HEK293 (cell line): ENCODE results near the gene NXPH2.

Source experiments
- CTCF ChIA-PET: fragments of 350-600 bp; formaldehyde crosslinking; extraction: SDS; loops from one replicate; lab custom pipeline; 2021; ENCODE audit warnings: antibody characterized with exemption; lab: Yijun Ruan, JAX
- POLR2A ChIA-PET: fragments of 300-600 bp; formaldehyde crosslinking; extraction: SDS; loops from one replicate; lab custom pipeline; 2020; ENCODE audit warnings: antibody characterized with exemption, inconsistent platforms; lab: Yijun Ruan, JAX
- H3K27ac ChIP-seq: fragments of 200-500 bp; sonication (Bioruptor generic); 2 replicates; pipeline ENCODE4 v1.5.1; 2014; ENCODE audit warnings: low read depth, low read length, control low read depth, inconsistent platforms; ENCODE audit errors: extremely low read depth
- H3K36me3 ChIP-seq, 2 experiments: fragments of 200-500 bp in 1 of 2; sonication (Bioruptor generic) in 1 of 2; 1 replicate in 1 of 2; 2 replicates in 1 of 2; pipeline ENCODE4 v1.5.1; 2014 to 2017; ENCODE audit warnings: inconsistent platforms in 2 of 2, low read length in 2 of 2; ENCODE audit not compliant: control insufficient read depth in 2 of 2, insufficient read depth in 1 of 2
- H3K4me1 ChIP-seq: fragments of 200-500 bp; sonication (Bioruptor generic); 2 replicates; pipeline ENCODE4 v1.5.1; 2014; ENCODE audit warnings: mild to moderate bottlenecking, low read length, inconsistent platforms; ENCODE audit not compliant: control insufficient read depth, insufficient read depth
- H3K4me3 ChIP-seq: 2 replicates; pipeline ENCODE4 v1.5.1; 2011; ENCODE audit warnings: low read depth, mild to moderate bottlenecking, control low read depth, low read length, moderate library complexity
- H3K9me3 ChIP-seq: fragments of 200-500 bp; sonication (Bioruptor generic); 2 replicates; pipeline ENCODE4 v1.5.1; 2014; ENCODE audit warnings: low read depth, low read length, inconsistent platforms; ENCODE audit not compliant: control insufficient read depth, insufficient read depth
- CTCF ChIP-seq: fragments of 450-650 bp; formaldehyde crosslinking; IDR thresholded peaks from 2 replicates; pipeline ENCODE4 v1.5.1; 2016; ENCODE audit warnings: missing biosample characterization, missing genetic modification characterization
- GLIS1 ChIP-seq: fragments of 450-650 bp; formaldehyde crosslinking; IDR thresholded peaks from 2 replicates; pipeline ENCODE4 v1.5.1; 2016; ENCODE audit warnings: missing biosample characterization, missing genetic modification characterization
- GLIS2 ChIP-seq: fragments of 450-650 bp; formaldehyde crosslinking; IDR thresholded peaks from 2 replicates; pipeline ENCODE4 v1.5.1; 2016; ENCODE audit warnings: missing biosample characterization, missing genetic modification characterization
- KLF1 ChIP-seq: fragments of 450-650 bp; formaldehyde crosslinking; IDR thresholded peaks from 2 replicates; pipeline ENCODE4 v1.5.1; 2016; ENCODE audit warnings: missing biosample characterization, missing genetic modification characterization
- KLF8 ChIP-seq: fragments of 450-650 bp; formaldehyde crosslinking; IDR thresholded peaks from 2 replicates; pipeline ENCODE4 v1.5.1; 2016; ENCODE audit warnings: missing biosample characterization, missing genetic modification characterization
- KLF9 ChIP-seq: fragments of 450-650 bp; formaldehyde crosslinking; IDR thresholded peaks from 2 replicates; pipeline ENCODE4 v1.5.1; 2016; ENCODE audit warnings: missing biosample characterization, missing genetic modification characterization, low read depth
- PATZ1 ChIP-seq: fragments of 450-650 bp; formaldehyde crosslinking; IDR thresholded peaks from 2 replicates; pipeline ENCODE4 v1.5.1; 2016; ENCODE audit warnings: missing biosample characterization, missing genetic modification characterization
- PRDM1 ChIP-seq: fragments of 450-650 bp; formaldehyde crosslinking; IDR thresholded peaks from 2 replicates; pipeline ENCODE4; 2016; ENCODE audit warnings: missing biosample characterization, missing genetic modification characterization
- RBAK ChIP-seq: fragments of 450-650 bp; formaldehyde crosslinking; IDR thresholded peaks from 2 replicates; pipeline ENCODE4 v1.5.1; 2016; ENCODE audit warnings: missing biosample characterization, missing genetic modification characterization
- SCRT2 ChIP-seq: fragments of 450-650 bp; formaldehyde crosslinking; IDR thresholded peaks from 2 replicates; pipeline ENCODE4 v1.5.1; 2016; ENCODE audit warnings: missing biosample characterization, missing genetic modification characterization
- ZBTB20 ChIP-seq: fragments of 450-650 bp; formaldehyde crosslinking; IDR thresholded peaks from 2 replicates; pipeline ENCODE4 v1.5.1; 2016; ENCODE audit warnings: missing biosample characterization, missing genetic modification characterization
- ZBTB26 ChIP-seq: fragments of 450-650 bp; formaldehyde crosslinking; optimal IDR thresholded peaks from 2 replicates; pipeline ENCODE3; 2016; ENCODE audit warnings: missing biosample characterization, mild to moderate bottlenecking, missing genetic modification characterization
- ZBTB48 ChIP-seq: fragments of 450-650 bp; formaldehyde crosslinking; IDR thresholded peaks from 2 replicates; pipeline ENCODE4 v1.5.1; 2016; ENCODE audit warnings: missing biosample characterization, missing genetic modification characterization
- ZFHX2 ChIP-seq: fragments of 450-650 bp; formaldehyde crosslinking; conservative IDR thresholded peaks from 2 replicates; pipeline ENCODE4 v1.5.1; 2016; ENCODE audit warnings: missing biosample characterization, missing genetic modification characterization
- ZNF148 ChIP-seq: fragments of 450-650 bp; formaldehyde crosslinking; IDR thresholded peaks from 2 replicates; pipeline ENCODE4 v1.5.0; 2017; ENCODE audit warnings: missing biosample characterization, missing genetic modification characterization, borderline replicate concordance
- ZNF169 ChIP-seq: fragments of 450-650 bp; formaldehyde crosslinking; IDR thresholded peaks from 2 replicates; pipeline ENCODE4 v1.5.1; 2016; ENCODE audit warnings: missing biosample characterization, missing genetic modification characterization
- ZNF2 ChIP-seq: fragments of 450-650 bp; formaldehyde crosslinking; IDR thresholded peaks from 2 replicates; pipeline ENCODE4 v1.5.1; 2016; ENCODE audit warnings: missing biosample characterization, missing genetic modification characterization
- ZNF221 ChIP-seq: fragments of 450-650 bp; formaldehyde crosslinking; IDR thresholded peaks from 2 replicates; pipeline ENCODE4 v1.5.1; 2017; ENCODE audit warnings: missing biosample characterization, missing genetic modification characterization, borderline replicate concordance
- ZNF266 ChIP-seq: fragments of 450-650 bp; formaldehyde crosslinking; IDR thresholded peaks from 2 replicates; pipeline ENCODE4 v1.5.1; 2016; ENCODE audit warnings: missing biosample characterization, missing genetic modification characterization, low read depth
- ZNF335 ChIP-seq: fragments of 450-650 bp; formaldehyde crosslinking; conservative IDR thresholded peaks from 2 replicates; pipeline ENCODE4 v1.5.1; 2016; ENCODE audit warnings: missing biosample characterization, missing genetic modification characterization
- ZNF501 ChIP-seq: fragments of 450-650 bp; formaldehyde crosslinking; IDR thresholded peaks from 2 replicates; pipeline ENCODE4 v1.5.1; 2016; ENCODE audit warnings: missing biosample characterization, missing genetic modification characterization
- ZNF518A ChIP-seq: fragments of 450-650 bp; formaldehyde crosslinking; conservative IDR thresholded peaks from 2 replicates; pipeline ENCODE4 v1.5.1; 2016; ENCODE audit warnings: low read depth, missing biosample characterization, missing genetic modification characterization
- ZNF571 ChIP-seq: fragments of 450-650 bp; formaldehyde crosslinking; IDR thresholded peaks from 2 replicates; pipeline ENCODE4 v1.5.0; 2017; ENCODE audit warnings: missing biosample characterization, missing genetic modification characterization
- ZNF76 ChIP-seq: fragments of 450-650 bp; formaldehyde crosslinking; IDR thresholded peaks from 2 replicates; pipeline ENCODE4; 2016; ENCODE audit warnings: low read depth, missing biosample characterization, missing genetic modification characterization, borderline replicate concordance
- ZSCAN23 ChIP-seq: fragments of 450-650 bp; formaldehyde crosslinking; IDR thresholded peaks from 2 replicates; pipeline ENCODE4 v1.5.1; 2016; ENCODE audit warnings: missing biosample characterization, missing genetic modification characterization

Gene NXPH2

GRCh38 chr2:138779781-138780445 is at the start of gene NXPH2:
Gene NXPH2, minus strand, starts transcription at chr2:138780390. Its CDS starts 149 bp downstream, at chr2:138780241.
- peak within 1 kb of the TSS; percentile 57 for H3K4me3 ChIP-seq
- peak within 1 kb of the TSS; percentile 51; the same call in 1 of the 2 replicates for H3K27ac ChIP-seq
- ChIA-PET POLR2A (no interaction called here), CTCF (interaction anchor here (1.6 kb wide), 1 partner anchor 150 kb away, joined by 3 read pairs; no protein-coding TSS in a partner anchor)
- H3K9me3 ChIP-seq, result no peaks in the 10 kb centered on the region
- H3K4me1 ChIP-seq, result peaks cover 3% of the 10 kb centered on the region
- H3K36me3 ChIP-seq, result no peaks in the 10 kb centered on the region
- 0 out of 2 replicates have a peak, but pooled peaks have one; percentile 40 for TF ChIP-seq ZNF501
- TF ChIP-seq KLF9 (tag by site-specific recombination), result no peak
- peak; percentile 59; the same call in 1 of the 2 replicates for TF ChIP-seq ZNF2 (tag by site-specific recombination)
- no peak for TF ChIP-seq ZNF148 (tag by site-specific recombination)
- TF ChIP-seq PATZ1 (tag by site-specific recombination), result 0 out of 2 replicates have a peak, but pooled peaks have one; percentile 27
- no peak for TF ChIP-seq SCRT2 (tag by site-specific recombination)
- TF ChIP-seq ZNF169, result no peak
- no peak for TF ChIP-seq KLF1 (tag by site-specific recombination)
- no peak for TF ChIP-seq ZNF571 (tag by site-specific recombination)
- TF ChIP-seq ZNF266 (tag by site-specific recombination), result no peak
- peak; percentile 50; the same call in 1 of the 2 replicates for TF ChIP-seq GLIS1 (tag by site-specific recombination)
- TF ChIP-seq RBAK (tag by site-specific recombination), result no peak
- no peak; the same call in 1 of the 2 replicates for TF ChIP-seq ZNF76 (tag by site-specific recombination)
- TF ChIP-seq PRDM1 (tag by site-specific recombination), result no peak
- peak; percentile 59 for TF ChIP-seq ZFHX2
- peak; percentile 95 for TF ChIP-seq ZBTB26 (tag by site-specific recombination)
- TF ChIP-seq ZBTB20 (tag by site-specific recombination), result 0 out of 2 replicates have a peak, but pooled peaks have one; percentile 20
- peak; percentile 56 for TF ChIP-seq CTCF (tag by site-specific recombination)
- TF ChIP-seq ZBTB48 (tag by site-specific recombination), result 0 out of 2 replicates have a peak, but pooled peaks have one; percentile 35
- TF ChIP-seq KLF8 (tag by site-specific recombination), result no peak
- TF ChIP-seq ZNF221 (tag by site-specific recombination), result no peak
- TF ChIP-seq ZNF518A (tag by site-specific recombination), result no peak
- peak; percentile 46; the same call in 1 of the 2 replicates for TF ChIP-seq GLIS2 (tag by site-specific recombination)
- no peak for TF ChIP-seq ZSCAN23 (tag by site-specific recombination)
- TF ChIP-seq ZNF335, result peak; percentile 93
